Uterus (tissue), 4 donors: Measurements from ENCODE around the gene CD28. TPM values are rescaled to one million over a fixed set of nuclear protein-coding genes. Genes with fewer than 3 reads are reported as not detected.

ENCODE experiments used
- DNase-seq, 2 donors: peaks; one replicate each; pipeline ENCODE4 v3.0.0-alpha.2; 2019 to 2020
- H3K27ac ChIP-seq, 2 donors: fragments of 200-600 bp; sonication (generic); 1 replicate in 1 of 2; 2 replicates in 1 of 2; pipeline ENCODE4 v1.5.1; 2016 to 2018
- H3K27me3 ChIP-seq, 2 donors: fragments of 200-600 bp; sonication (generic); one replicate each; pipeline ENCODE4 v1.5.1; 2018 to 2019; ENCODE audit warnings: control low read depth in 1 of 2
- H3K36me3 ChIP-seq, 2 donors: fragments of 200-600 bp; sonication (generic); one replicate each; pipeline ENCODE4 v1.5.1; 2019; ENCODE audit warnings: control low read depth in 1 of 2
- H3K4me1 ChIP-seq, 2 donors: fragments of 200-600 bp; sonication (generic); one replicate each; pipeline ENCODE4 v1.5.1; 2018 to 2019; ENCODE audit warnings: control low read depth in 1 of 2
- H3K4me3 ChIP-seq, 2 donors: fragments of 200-600 bp; sonication (generic); 1 replicate in 1 of 2; 2 replicates in 1 of 2; pipeline ENCODE4 v1.5.1; 2018 to 2019; ENCODE audit warnings: mild to moderate bottlenecking in 1 of 2
- H3K9me3 ChIP-seq, 2 donors: fragments of 200-600 bp; sonication (generic); one replicate each; pipeline ENCODE4 v1.5.1; 2019; ENCODE audit warnings: control low read depth in 1 of 2
- CTCF ChIP-seq, 4 experiments: fragments of 200-600 bp in 2 of 4; fragments of 450-650 bp in 2 of 4; sonication (generic) in 2 of 4; IDR thresholded peaks; one replicate each; pipeline ENCODE4 v1.5.1; 2016 to 2019; ENCODE audit warnings: antibody characterized with exemption in 4 of 4, mild to moderate bottlenecking in 2 of 4, moderate library complexity in 1 of 4
- POLR2A ChIP-seq, 2 donors: fragments of 450-650 bp; IDR thresholded peaks; one replicate each; pipeline ENCODE4 v1.6.1; 2016; ENCODE audit warnings: antibody characterized with exemption in 2 of 2, mild to moderate bottlenecking in 1 of 2, moderate library complexity in 1 of 2
- intact Hi-C: fragments of 100-400 bp; cut with DNase I; formaldehyde crosslinking; loops from one replicate; pipeline ENCODE4 v1.15.1; 2023; ENCODE audit warnings: low total_unique reads
- total RNA-seq, 4 donors: library from RNA; depleted of rRNA in 3 of 4; stranded (reverse); fragments of >200 nt in 3 of 4; gene quantifications; one replicate each; pipeline versions ENCODE4 v1.1.0 to v1.2.4, GENCODE V29; 2014 to 2023
- donor health status: DM: yes; HTN: yes; CAD: no.

The CD28 gene
- total RNA-seq, 4 donors from 2014 or later: 0.49 to 7.4 (median 1.5) TPM; not detected in 1

GRCh38 chr2:203707530-203707929 lies 1.1 kb downstream of the CD28 start:
- TF ChIP-seq CTCF (IDR thresholded peaks at IDR 0.05): no peak

GRCh38 chr2:203708846-203709396 lies 2.5 kb downstream of the CD28 start:
- TF ChIP-seq CTCF (IDR thresholded peaks at IDR 0.05) (no peak), POLR2A (IDR thresholded peaks at IDR 0.05) (no peak)
- Histone ChIP-seq H3K4me1 (no peaks in the 10 kb centered on the region), H3K27me3 (no peaks in the 10 kb centered on the region), H3K36me3 (no peaks in the 10 kb centered on the region), H3K9me3 (no peaks in the 10 kb centered on the region), H3K4me3 (no peak overlapping the region), H3K27ac (no peak overlapping the region)
- DNase-seq: no peak
- intact Hi-C loops: no loop called here

More at GRCh38 chr2:203707530-203707929, 1.1 kb downstream of the CD28 start:
- Histone ChIP-seq H3K4me1 (no peaks in the 10 kb centered on the region), H3K9me3 (no peaks in the 10 kb centered on the region), H3K36me3 (no peaks in the 10 kb centered on the region), H3K27ac (no peak overlapping the region), H3K27me3 (no peaks in the 10 kb centered on the region), H3K4me3 (no peak overlapping the region)
- intact Hi-C loops: no loop called here
- no peak for DNase-seq

GRCh38 chr2:203709416-203710040 lies 3.1 kb downstream of the CD28 start:
- intact Hi-C loops: no loop called here
- H3K4me3 ChIP-seq: no peak overlapping the region
- no peak for DNase-seq
- no peak overlapping the region for H3K27ac ChIP-seq
- no peaks in the 10 kb centered on the region for H3K4me1 ChIP-seq
- TF ChIP-seq POLR2A (IDR thresholded peaks at IDR 0.05): no peak
- TF ChIP-seq CTCF (IDR thresholded peaks at IDR 0.05): no peak
- no peaks in the 10 kb centered on the region for H3K27me3 ChIP-seq
- no peaks in the 10 kb centered on the region for H3K36me3 ChIP-seq
- H3K9me3 ChIP-seq: no peaks in the 10 kb centered on the region

GRCh38 chr2:203710226-203710625 lies 3.8 kb downstream of the CD28 start:
- H3K4me3 ChIP-seq: no peak overlapping the region

More at GRCh38 chr2:203710226-203710625, 3.8 kb downstream of the CD28 start:
- DNase-seq: no peak
- no peak for TF ChIP-seq CTCF (IDR thresholded peaks at IDR 0.05)
- TF ChIP-seq POLR2A (IDR thresholded peaks at IDR 0.05): no peak
- no peaks in the 10 kb centered on the region for H3K36me3 ChIP-seq
- H3K4me1 ChIP-seq: no peaks in the 10 kb centered on the region
- no peaks in the 10 kb centered on the region for H3K9me3 ChIP-seq
- intact Hi-C loops: no loop called here
- H3K27ac ChIP-seq: no peak overlapping the region
- H3K27me3 ChIP-seq: no peaks in the 10 kb centered on the region
